ENCODE data around the gene ABCB4. TPM values are rescaled to one million over a fixed set of nuclear protein-coding genes. Genes with fewer than 3 reads are reported as not detected.

The ABCB4 gene
- 0.41 TPM for total RNA-seq
- long read RNA-seq, partial matches to known transcripts = 0 of 1 reads
- long read RNA-seq, other reads (novel, unspliced or antisense) = 1 of 1 reads

DNA sequence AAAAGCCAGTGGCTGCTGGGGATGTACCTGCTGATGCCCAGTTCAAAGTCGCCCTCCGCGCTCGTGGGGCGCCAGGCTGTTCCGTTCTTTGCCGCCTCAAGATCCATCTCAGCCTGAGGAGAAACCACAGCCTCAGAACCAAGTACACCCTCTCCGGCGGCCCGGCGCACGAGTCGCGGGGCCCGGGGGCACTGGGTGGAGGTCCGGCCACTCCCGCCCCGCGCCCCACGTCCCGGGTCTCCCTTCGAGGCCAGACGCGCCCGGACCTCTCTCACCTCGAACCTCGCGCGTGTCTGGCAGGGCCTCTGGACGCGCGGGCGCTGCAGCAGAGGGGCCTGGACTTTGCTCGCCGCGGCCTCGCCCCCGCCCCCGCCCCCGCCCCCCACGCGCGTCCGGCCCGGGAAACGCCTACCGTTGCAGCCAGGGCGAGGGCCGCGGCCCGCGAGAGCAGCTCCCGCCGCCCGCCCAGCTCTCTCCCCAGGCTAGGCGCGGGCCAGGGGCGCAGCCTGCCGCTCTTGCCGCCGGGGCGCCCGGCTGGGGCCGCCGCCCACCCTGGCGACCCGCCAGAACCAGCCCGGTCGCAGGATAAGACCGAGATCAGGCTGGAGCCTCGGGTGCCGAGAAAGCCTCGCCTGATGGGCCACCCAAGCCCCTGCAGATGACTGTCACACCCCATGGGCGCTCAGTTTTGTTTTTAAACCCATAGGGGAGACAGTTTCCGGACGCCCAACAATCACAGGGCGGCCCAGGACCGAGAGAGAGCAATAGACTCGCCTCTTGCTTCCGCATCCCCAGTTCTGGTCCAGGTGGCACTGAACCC is at the start of gene ABCB4:
Gene ABCB4, minus strand, starts transcription at position 322 of the 820 bp plus-strand sequence. Its CDS starts 215 bp downstream, at position 107.
- peak; percentile 54 for ATAC-seq
- Histone ChIP-seq H3K36me3 (no peaks in the 10 kb centered on the region), H3K27me3 (peaks cover 5% of the 10 kb centered on the region), H3K9me3 (no peaks in the 10 kb centered on the region), H3K4me3 (peak within 1 kb of the TSS; percentile 46), H3K27ac (no peak within 1 kb of the TSS), H3K4me1 (no peaks in the 10 kb centered on the region)
- TF ChIP-seq, protein P1, sequence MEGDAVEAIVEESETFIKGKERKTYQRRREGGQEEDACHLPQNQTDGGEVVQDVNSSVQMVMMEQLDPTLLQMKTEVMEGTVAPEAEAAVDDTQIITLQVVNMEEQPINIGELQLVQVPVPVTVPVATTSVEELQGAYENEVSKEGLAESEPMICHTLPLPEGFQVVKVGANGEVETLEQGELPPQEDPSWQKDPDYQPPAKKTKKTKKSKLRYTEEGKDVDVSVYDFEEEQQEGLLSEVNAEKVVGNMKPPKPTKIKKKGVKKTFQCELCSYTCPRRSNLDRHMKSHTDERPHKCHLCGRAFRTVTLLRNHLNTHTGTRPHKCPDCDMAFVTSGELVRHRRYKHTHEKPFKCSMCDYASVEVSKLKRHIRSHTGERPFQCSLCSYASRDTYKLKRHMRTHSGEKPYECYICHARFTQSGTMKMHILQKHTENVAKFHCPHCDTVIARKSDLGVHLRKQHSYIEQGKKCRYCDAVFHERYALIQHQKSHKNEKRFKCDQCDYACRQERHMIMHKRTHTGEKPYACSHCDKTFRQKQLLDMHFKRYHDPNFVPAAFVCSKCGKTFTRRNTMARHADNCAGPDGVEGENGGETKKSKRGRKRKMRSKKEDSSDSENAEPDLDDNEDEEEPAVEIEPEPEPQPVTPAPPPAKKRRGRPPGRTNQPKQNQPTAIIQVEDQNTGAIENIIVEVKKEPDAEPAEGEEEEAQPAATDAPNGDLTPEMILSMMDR (IDR thresholded peaks at IDR 0.05) = no peak
- peak; percentile 59 for DNase-seq
- intact Hi-C loops (cut with DNase I) = no loop called here

DNA sequence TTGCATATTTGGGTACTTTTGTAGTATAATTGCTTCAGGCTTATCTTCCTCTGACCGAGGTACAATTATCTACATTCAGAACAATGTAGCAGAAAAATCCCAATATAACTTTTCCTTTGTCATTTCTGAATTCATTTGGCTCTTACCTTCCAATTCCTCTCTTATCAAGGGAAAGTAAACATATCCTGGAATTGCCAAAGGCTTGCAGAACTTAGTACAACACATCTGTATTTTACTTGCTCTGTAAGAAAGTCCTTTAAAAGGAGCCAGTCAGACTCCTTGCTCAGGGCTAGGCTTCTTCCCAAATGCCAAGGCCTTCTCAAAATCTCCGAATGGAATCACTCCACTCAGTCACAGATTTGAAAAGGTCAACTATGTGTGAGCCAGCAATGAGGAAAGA is 43.3 kb upstream of the ABCB4 start:
- Histone ChIP-seq H3K9me3 (no peaks in the 10 kb centered on the region), H3K27ac (no peak overlapping the region)
- DNase-seq = no peak

DNA sequence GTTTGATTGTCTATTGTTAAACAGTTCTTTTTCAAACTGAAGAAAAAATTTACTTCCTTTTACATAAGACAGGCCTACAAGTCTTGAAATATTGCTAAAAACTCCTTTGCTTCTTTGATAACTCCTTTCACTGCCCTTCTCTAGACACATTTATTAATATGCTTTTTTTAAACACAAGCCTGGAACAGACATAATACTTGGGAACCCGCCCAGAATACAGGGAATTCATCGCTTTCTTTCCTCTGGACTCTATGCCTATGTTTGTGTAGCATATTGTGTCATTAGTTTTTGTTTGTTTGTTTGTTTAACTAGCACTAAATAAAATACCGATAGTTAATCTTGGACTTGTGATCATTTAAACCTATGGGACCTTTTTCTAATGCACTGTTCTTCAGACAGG is 42.4 kb upstream of the ABCB4 start:
- Histone ChIP-seq H3K4me1 (no peaks in the 10 kb centered on the region), H3K9me3 (no peaks in the 10 kb centered on the region), H3K27me3 (no peaks in the 10 kb centered on the region), H3K4me3 (no peak overlapping the region), H3K36me3 (no peaks in the 10 kb centered on the region), H3K27ac (no peak overlapping the region)
- TF ChIP-seq, protein P1 (IDR thresholded peaks at IDR 0.05) = no peak
- DNase-seq = no peak
- no peak for ATAC-seq
- intact Hi-C loops (cut with DNase I) = no loop called here

More for the DNA sequence above, 43.3 kb upstream of the ABCB4 start:
- H3K27me3 ChIP-seq = no peaks in the 10 kb centered on the region
- intact Hi-C loops (cut with DNase I) = no loop called here
- no peaks in the 10 kb centered on the region for H3K36me3 ChIP-seq
- TF ChIP-seq, protein P1 (IDR thresholded peaks at IDR 0.05) = no peak
- no peak overlapping the region for H3K4me3 ChIP-seq
- ATAC-seq = no peak
- no peaks in the 10 kb centered on the region for H3K4me1 ChIP-seq

DNA sequence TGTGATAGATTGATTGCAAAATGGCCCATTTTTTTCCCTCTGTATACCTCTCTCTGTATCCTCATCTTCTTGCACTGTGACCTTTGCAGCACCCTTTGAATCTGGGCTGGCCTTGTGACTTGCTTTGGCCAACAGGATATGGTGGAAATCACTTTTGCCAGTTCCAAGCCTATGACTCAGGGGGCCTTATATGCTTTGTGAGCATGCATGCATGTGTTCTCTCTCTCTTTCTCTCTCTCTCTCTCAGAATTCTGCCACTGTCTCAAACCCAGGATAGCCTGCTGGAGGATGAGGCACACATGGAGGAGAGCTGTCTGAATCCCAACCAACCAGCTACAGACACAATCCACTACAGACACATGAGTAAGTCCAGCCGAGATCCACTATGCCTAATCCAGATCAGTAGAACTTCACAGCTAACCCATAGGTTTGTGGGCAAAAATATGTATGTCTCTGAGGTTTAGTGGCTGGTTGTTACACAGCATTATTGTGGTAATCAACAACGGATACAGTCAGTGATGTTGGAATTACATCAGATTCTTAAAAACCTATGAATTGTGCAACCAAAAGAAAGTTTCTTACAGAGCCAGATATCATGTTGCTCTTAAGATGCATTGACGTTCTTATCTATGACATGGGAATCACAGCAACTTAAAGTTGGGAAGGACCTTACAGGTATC is 41.8 kb upstream of the ABCB4 start:
- intact Hi-C loops (cut with DNase I) = no loop called here
- no peak overlapping the region for H3K4me3 ChIP-seq
- H3K36me3 ChIP-seq = no peaks in the 10 kb centered on the region
- DNase-seq (no peak), ATAC-seq (no peak)
- H3K4me1 ChIP-seq = no peaks in the 10 kb centered on the region
- no peaks in the 10 kb centered on the region for H3K9me3 ChIP-seq
- H3K27ac ChIP-seq = no peak overlapping the region
- no peaks in the 10 kb centered on the region for H3K27me3 ChIP-seq
- TF ChIP-seq, protein P1 (IDR thresholded peaks at IDR 0.05) = no peak

DNA sequence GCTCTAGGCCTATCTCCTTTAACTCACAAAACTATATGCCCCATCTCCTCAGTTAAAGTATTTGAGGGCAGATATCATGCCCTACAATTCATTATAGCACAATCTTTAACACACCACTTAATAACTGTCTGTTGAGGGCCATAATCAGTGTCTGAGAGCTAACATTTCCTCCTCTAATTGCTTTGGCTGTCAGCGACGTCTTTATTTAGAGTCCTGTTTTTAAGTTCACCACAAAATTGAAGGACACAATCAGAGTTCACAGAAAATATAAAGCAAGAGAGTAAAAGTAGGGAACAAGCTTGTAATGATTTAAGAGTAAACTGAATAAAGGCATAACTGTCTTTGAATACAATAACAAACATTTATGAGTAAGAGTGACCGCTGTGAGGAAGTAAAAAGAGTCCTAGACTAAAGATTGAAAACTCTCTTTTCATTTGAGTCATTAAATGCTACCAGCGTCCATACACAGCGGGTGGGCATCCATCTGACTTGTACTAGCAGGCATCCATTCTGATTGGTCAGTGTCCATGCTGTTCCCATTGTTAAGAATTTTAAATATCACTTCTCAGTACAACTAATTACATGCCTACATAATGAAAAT is 38.4 kb upstream of the ABCB4 start:
- no peak for DNase-seq
- Histone ChIP-seq H3K36me3 (no peaks in the 10 kb centered on the region), H3K27me3 (no peaks in the 10 kb centered on the region), H3K4me1 (no peaks in the 10 kb centered on the region), H3K9me3 (no peaks in the 10 kb centered on the region), H3K4me3 (no peak overlapping the region), H3K27ac (no peak overlapping the region)
- TF ChIP-seq, protein P1 (IDR thresholded peaks at IDR 0.05) = no peak
- no peak for ATAC-seq
- intact Hi-C loops (cut with DNase I) = no loop called here

Data from upper lobe of right lung (tissue), 1 donor.